ENCODE results near the gene SRSF1.
"Not testable (repeated sequence)": the region's sequence is repeated elsewhere in the genome, so short reads cannot be mapped to it uniquely, and the experiment has no call there.

Gene SRSF1

DNA sequence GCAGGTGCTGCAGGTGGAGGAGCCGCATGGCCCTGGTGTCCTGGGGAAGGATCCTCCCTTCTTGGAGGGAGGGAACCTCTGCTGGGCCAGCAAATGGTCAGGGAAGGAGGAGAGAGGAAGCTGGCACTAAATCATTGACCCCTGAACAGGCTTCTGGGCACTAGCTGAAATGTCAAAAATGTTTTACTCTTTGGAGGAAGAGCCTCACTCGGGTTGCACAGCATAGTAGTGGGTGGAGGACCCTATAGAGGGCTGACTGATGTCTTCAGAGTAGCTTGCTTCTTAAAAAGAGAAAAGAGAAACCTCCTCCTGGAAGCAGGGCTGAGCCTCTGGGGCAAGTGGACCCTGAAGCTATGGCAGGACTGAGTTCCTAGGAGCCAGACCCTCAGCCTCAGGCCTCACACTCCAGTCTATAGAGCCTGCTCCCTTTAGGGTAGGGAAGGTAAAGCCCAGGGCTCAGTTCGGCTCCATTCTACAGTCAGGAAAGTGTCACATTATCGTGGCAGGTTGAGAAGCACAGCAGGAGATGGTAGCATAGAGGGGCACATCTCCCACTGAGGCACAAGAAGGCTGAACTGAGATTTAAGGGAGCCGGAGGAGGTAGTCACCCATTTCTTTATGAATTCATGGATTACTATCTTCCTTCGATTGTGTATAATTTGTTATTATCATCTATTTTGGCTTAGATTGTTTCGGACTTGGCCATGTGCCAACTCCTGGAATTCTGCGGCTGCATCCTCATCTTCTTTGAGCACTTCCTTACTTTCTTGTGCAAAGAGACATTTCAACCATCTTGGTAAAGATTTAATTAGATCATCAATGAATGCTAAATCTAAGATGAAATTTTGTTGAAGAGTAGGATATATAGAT, 44.5 kb downstream of the SRSF1 start:
- H3K4me3 ChIP-seq (ENCODE audit: low read depth, low read length), result no peak overlapping the region
- TF ChIP-seq, protein P1, sequence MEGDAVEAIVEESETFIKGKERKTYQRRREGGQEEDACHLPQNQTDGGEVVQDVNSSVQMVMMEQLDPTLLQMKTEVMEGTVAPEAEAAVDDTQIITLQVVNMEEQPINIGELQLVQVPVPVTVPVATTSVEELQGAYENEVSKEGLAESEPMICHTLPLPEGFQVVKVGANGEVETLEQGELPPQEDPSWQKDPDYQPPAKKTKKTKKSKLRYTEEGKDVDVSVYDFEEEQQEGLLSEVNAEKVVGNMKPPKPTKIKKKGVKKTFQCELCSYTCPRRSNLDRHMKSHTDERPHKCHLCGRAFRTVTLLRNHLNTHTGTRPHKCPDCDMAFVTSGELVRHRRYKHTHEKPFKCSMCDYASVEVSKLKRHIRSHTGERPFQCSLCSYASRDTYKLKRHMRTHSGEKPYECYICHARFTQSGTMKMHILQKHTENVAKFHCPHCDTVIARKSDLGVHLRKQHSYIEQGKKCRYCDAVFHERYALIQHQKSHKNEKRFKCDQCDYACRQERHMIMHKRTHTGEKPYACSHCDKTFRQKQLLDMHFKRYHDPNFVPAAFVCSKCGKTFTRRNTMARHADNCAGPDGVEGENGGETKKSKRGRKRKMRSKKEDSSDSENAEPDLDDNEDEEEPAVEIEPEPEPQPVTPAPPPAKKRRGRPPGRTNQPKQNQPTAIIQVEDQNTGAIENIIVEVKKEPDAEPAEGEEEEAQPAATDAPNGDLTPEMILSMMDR (conservative IDR thresholded peaks at IDR 0.05; ENCODE audit: low read depth, low read length), result no peak
- no peak for DNase-seq (ENCODE audit: low read depth)

DNA sequence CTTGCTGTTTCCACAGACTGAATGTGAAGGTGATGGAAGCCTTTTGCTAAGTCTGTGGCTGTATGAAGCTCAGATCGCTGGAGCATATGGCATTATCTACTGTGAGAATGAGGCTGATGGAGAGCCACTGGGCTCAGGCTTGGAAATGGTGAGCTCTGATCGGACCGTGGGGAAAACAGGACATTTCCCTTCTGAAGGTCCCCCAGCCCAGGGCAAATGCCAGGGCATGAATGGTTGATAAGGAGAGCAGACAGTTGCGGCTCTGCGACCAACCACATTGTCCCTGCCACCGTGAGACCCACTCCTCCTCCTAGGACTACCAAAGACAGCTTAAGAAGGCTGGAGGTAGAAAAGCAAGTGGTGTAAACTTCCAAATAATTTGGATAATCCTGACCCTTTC, 47.1 kb downstream of the SRSF1 start:
- no peak for DNase-seq (ENCODE audit: low read depth)
- no peak overlapping the region for H3K4me3 ChIP-seq (ENCODE audit: low read depth, low read length)

DNA sequence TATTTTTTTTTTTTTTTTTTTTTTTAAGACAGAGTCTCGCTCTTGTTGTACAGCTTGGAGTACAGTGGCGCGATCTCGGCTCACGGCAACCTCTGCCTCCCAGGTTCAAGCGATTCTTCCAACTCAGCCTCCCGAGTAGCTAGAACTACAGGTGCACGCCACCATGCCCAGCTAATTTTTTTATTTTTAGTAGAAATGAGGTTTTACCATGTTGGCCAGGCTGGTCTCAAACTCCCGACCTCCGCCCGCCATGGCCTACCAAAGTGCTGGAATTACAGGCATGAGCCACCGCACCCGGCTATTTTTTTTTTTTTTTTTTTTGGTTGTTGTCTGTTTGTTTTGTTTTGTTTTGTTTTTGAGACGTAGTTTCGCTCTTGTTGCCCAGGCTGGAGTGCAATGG, 48.7 kb downstream of the SRSF1 start:
- not testable (repeated sequence) for H3K4me3 ChIP-seq (ENCODE audit: low read depth, low read length); DNase-seq (ENCODE audit: low read depth)

More for the DNA sequence above, 47.1 kb downstream of the SRSF1 start:
- TF ChIP-seq, protein P1 (conservative IDR thresholded peaks at IDR 0.05; ENCODE audit: low read depth, low read length), result no peak

DNA sequence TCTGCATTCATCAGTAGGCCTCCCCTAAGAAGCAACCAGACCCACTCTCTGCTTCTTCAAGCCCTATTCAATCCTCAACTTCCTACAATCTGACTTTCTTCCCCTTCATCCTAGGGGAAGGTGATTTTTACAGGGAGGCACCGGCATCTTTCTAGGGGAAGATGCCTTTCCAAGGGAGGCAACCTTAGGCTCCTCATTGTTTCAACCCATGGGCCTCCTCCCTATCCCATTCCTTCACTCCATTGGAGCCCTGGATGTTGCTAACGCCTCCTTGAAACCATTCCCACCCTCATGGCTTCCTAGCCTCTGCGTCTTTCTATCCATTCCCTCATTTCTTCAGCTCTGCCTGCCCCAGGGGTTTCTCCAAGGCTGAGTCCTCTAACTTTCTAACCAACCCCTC, 49.2 kb downstream of the SRSF1 start:
- TF ChIP-seq, protein P1 (conservative IDR thresholded peaks at IDR 0.05; ENCODE audit: low read depth, low read length), result no peak
- DNase-seq (ENCODE audit: low read depth), result no peak
- no peak overlapping the region for H3K4me3 ChIP-seq (ENCODE audit: low read depth, low read length)

DNA sequence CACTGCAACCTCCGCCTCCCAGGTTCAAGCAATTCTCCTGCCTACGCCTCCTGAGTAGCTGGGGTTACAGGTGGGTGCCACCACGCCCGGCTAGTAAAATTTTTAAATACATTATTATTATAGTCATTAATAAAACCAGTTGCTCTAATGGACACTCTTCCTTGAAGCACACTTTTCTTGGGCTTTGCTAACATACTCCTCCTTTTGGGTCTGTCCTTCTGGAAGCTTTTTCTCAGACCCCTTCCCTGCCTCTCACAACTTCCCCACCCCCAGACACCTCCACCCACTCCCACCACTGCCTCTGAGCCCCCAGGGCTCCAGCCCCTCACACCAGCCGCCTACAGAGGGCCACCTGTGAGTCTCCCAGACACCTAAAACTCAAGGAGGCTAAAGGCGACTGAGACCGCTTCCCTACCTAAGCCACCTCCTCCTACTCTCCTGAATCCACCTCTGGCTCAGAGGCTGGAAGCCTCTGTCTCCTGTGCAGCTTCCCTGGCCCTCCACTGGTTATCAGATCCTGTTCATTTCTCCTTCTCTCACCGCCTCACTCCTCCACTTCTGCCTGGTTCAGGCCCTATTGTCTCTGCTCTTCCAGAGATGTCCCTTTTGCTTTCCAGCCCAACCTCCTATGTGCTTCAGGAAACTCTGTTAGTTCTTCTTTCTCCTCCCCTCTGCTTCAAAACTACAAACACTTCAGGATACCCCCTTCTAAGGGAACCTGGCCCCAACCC, 49.8 kb downstream of the SRSF1 start:
- no peak overlapping the region for H3K4me3 ChIP-seq (ENCODE audit: low read depth, low read length)
- no peak for DNase-seq (ENCODE audit: low read depth)
- TF ChIP-seq, protein P1 (conservative IDR thresholded peaks at IDR 0.05; ENCODE audit: low read depth, low read length), result no peak

DNA sequence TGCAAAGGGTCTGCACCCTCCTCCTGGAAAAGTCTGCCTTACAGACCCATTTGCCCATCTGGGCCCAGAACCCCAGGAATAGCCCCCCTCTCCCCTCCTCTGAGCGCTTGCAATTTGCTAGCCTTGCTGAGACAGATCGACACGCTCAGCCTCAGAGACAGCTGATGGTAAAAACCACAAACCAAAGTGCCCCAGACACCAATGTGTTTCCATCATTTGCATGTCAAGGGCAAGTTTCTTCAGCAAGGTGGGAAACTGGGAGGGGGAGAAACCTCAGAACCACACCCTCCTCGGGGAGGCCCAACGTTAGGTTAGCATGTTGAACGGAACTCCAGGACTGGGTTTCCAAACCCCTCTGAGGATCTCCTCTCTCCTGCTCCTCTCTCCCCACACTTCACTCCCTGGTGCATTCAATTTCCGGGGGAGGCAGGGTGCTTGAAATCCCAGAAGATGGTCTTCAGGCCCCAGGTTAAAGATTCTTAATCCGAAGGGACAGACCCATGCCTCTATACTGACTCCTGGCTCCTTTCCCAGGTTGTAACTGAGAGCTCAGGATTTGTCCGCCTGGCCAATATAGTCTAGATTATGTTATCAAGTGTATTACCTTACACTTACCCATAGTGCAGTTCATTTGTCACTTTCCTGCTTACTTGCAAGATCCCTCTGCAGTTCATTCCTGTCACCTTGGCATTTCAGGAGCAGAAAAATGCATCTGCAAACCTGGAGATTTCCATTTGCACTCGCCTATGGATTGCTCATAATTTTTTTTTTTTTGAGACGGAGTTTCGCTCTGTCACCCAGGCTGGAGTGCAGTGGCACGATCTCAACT, 50.5 kb downstream of the SRSF1 start:
- H3K4me3 ChIP-seq (ENCODE audit: low read depth, low read length), result no peak overlapping the region
- TF ChIP-seq, protein P1 (conservative IDR thresholded peaks at IDR 0.05; ENCODE audit: low read depth, low read length), result no peak
- no peak for DNase-seq (ENCODE audit: low read depth)
